H54 (cell line): ENCODE data around the gene PTGIS.
A peak's percentile ranks its signal among the peaks of the same experiment; 100 is the strongest.

ENCODE experiments used
- DNase-seq: peaks from one replicate; pipeline ENCODE4 v3.0.0; 2011; ENCODE audit warnings: low spot score, mixed read lengths; ENCODE audit not compliant: insufficient read length
- FAIRE-seq: peaks from 3 replicates; lab custom pipeline; 2011; peaks lifted over from hg19 to GRCh38; lab: Jason Lieb, UNC
- POLR2A ChIP-seq: IDR thresholded peaks from 2 replicates; pipeline ENCODE4 v1.6.1; 2011; ENCODE audit warnings: low read depth, mild to moderate bottlenecking, low read length

Gene PTGIS

GRCh38 chr20:49590163-49591017 lies 22.5 kb upstream of the PTGIS start:
- FAIRE-seq: no peak
- no peak for DNase-seq
- no peak for TF ChIP-seq POLR2A

- TF ChIP-seq POLR2A: no peak
- DNase-seq (no peak), FAIRE-seq (no peak)
Observed at GRCh38 chr20:49589747-49590146, 21.8 kb upstream of the PTGIS start.

GRCh38 chr20:49587111-49587570 lies 19.2 kb upstream of the PTGIS start:
- FAIRE-seq (no peak), DNase-seq (no peak)
- TF ChIP-seq POLR2A: no peak

GRCh38 chr20:49585585-49586245 lies 17.8 kb upstream of the PTGIS start:
- TF ChIP-seq POLR2A: no peak
- no peak for DNase-seq
- FAIRE-seq: no peak

- no peak for FAIRE-seq
- no peak for DNase-seq
- no peak for TF ChIP-seq POLR2A
Observed at GRCh38 chr20:49584418-49585382, 16.8 kb upstream of the PTGIS start.

- no peak for TF ChIP-seq POLR2A
- FAIRE-seq: no peak
- peak; percentile 35 for DNase-seq
Observed at GRCh38 chr20:49583669-49584417, 15.9 kb upstream of the PTGIS start.

GRCh38 chr20:49583343-49583668 lies 15.4 kb upstream of the PTGIS start:
- FAIRE-seq (no peak), DNase-seq (no peak)
- TF ChIP-seq POLR2A: no peak

GRCh38 chr20:49582413-49583334 lies 14.7 kb upstream of the PTGIS start:
- no peak for TF ChIP-seq POLR2A
- FAIRE-seq (no peak), DNase-seq (no peak)

- no peak for TF ChIP-seq POLR2A
- no peak for DNase-seq
- FAIRE-seq: no peak
Observed at GRCh38 chr20:49581482-49581881, 13.5 kb upstream of the PTGIS start.

- no peak for FAIRE-seq
- DNase-seq: no peak
Observed at GRCh38 chr20:49580813-49581174, 12.9 kb upstream of the PTGIS start.

GRCh38 chr20:49579874-49580812 lies 12.2 kb upstream of the PTGIS start:
- no peak for FAIRE-seq
- no peak for DNase-seq
- no peak for TF ChIP-seq POLR2A

More at GRCh38 chr20:49580813-49581174, 12.9 kb upstream of the PTGIS start:
- no peak for TF ChIP-seq POLR2A
